ENCODE data around the gene CLVS2.

The CLVS2 gene

DNA sequence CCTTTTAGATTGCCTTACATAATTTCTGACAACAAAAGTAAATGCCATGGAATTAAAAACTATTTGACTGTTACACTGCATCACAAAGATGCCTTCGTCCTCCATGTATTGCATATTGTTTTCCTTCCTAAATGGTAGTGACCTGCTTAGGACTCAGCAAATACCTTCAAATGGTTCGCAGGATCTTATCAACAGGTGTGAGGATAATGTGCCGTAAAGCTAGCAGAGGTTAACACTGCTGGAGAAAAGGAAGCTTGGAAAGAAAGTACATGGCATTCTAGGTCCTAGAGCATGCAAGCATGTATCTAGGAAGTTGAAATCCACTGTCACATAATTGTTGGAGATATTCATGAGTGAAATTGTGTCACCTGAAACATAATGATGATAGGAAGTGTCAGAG lies 5.5 kb downstream of the CLVS2 start:
- no peak overlapping the region for H3K27ac ChIP-seq
- TF ChIP-seq, protein P1, sequence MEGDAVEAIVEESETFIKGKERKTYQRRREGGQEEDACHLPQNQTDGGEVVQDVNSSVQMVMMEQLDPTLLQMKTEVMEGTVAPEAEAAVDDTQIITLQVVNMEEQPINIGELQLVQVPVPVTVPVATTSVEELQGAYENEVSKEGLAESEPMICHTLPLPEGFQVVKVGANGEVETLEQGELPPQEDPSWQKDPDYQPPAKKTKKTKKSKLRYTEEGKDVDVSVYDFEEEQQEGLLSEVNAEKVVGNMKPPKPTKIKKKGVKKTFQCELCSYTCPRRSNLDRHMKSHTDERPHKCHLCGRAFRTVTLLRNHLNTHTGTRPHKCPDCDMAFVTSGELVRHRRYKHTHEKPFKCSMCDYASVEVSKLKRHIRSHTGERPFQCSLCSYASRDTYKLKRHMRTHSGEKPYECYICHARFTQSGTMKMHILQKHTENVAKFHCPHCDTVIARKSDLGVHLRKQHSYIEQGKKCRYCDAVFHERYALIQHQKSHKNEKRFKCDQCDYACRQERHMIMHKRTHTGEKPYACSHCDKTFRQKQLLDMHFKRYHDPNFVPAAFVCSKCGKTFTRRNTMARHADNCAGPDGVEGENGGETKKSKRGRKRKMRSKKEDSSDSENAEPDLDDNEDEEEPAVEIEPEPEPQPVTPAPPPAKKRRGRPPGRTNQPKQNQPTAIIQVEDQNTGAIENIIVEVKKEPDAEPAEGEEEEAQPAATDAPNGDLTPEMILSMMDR (conservative IDR thresholded peaks at IDR 0.05), result no peak
- TF ChIP-seq ZFX (IDR thresholded peaks at IDR 0.05), result no peak

GRCh38 chr6:123007885-123008284 lies 11.8 kb downstream of the CLVS2 start:
- no peak for TF ChIP-seq ZFX (IDR thresholded peaks at IDR 0.05)
- TF ChIP-seq, protein P1 (conservative IDR thresholded peaks at IDR 0.05), result no peak
- no peak overlapping the region for H3K27ac ChIP-seq

GRCh38 chr6:123009059-123009458 lies 13.0 kb downstream of the CLVS2 start:
- TF ChIP-seq ZFX (IDR thresholded peaks at IDR 0.05), result no peak
- TF ChIP-seq, protein P1 (conservative IDR thresholded peaks at IDR 0.05), result no peak
- no peak overlapping the region for H3K27ac ChIP-seq

DNA sequence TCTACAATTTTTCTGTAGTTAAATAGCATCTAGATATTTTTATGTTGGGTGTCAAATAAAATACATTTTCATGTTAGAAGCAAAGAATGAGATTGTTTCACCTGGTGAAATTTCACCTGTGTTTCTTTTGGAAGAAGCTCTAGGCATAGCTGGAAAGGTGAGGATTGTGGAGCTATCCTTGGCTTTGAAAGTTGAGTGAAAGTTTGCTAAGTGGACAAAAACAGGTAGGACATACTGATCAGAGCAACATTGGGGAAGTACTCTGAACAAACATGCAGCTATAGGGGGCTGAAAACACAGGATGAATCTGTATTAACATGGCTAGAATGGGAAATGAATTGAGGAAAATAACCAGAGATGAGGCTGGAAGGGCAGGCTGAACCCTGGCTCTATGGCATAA lies 18.8 kb downstream of the CLVS2 start:
- TF ChIP-seq ZFX (IDR thresholded peaks at IDR 0.05), result no peak
- TF ChIP-seq, protein P1 (conservative IDR thresholded peaks at IDR 0.05), result no peak
- H3K27ac ChIP-seq, result no peak overlapping the region

DNA sequence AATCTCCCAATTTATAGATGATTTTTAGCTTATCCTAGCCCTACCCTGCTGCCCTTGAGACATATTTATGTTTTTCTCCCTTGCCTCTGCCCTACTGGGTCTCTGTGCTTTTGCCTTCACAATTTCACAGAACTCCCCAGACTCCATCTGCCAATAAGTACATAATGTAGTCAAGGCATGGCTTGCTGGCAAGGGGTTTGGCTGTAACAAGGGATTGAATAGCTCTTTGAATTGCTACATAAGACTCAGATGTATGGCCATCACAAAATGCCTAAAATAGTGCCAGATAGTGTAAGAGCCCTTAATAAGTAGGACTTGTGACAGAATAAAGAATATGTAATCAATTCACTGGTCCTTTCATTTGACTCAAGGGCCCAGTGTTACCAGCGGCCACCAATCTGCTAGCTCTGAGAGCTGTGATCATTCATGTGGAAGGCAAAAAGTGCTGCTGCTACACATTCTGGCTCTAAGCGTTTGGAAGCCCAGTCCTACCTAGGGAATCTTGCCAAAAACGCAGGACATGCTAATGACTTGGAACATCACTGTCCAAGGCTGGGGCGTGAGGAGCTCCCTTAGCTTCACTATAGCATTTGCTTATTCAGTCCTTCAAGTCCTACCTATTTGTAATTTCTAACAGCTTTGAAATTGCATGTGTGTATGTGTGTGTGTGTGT lies 20.5 kb downstream of the CLVS2 start:
- TF ChIP-seq ZFX (IDR thresholded peaks at IDR 0.05), result no peak
- TF ChIP-seq, protein P1 (conservative IDR thresholded peaks at IDR 0.05), result no peak
- H3K27ac ChIP-seq, result no peak overlapping the region

GRCh38 chr6:123017104-123017682 lies 21.2 kb downstream of the CLVS2 start:
- TF ChIP-seq, protein P1 (conservative IDR thresholded peaks at IDR 0.05), result no peak
- TF ChIP-seq ZFX (IDR thresholded peaks at IDR 0.05), result no peak
- H3K27ac ChIP-seq, result no peak overlapping the region

- no peak overlapping the region for H3K27ac ChIP-seq
- TF ChIP-seq, protein P1 (conservative IDR thresholded peaks at IDR 0.05), result no peak
- no peak for TF ChIP-seq ZFX (IDR thresholded peaks at IDR 0.05)
Observed at GRCh38 chr6:123022975-123023374, 26.9 kb downstream of the CLVS2 start.

Data from C4-2B (cell line).